ENCODE results near the gene NELFCD. TPM values are rescaled to one million over a fixed set of nuclear protein-coding genes. Genes with fewer than 3 reads are reported as not detected.

The NELFCD gene
- total and polyA plus RNA-seq, 10 of the 15 experiments (the other 5 are each of a cell fraction or from before 2014, with no cell fraction given) = 8.9 to 109 (median 82.9) TPM

GRCh38 chr20:59024111-59024530, 43.1 kb downstream of the NELFCD start:
- Histone ChIP-seq H3K27ac (ENCODE audit: control insufficient read depth, insufficient read depth) (no peak overlapping the region), H3K4me1 (ENCODE audit: control insufficient read depth, insufficient read depth, low read length) (no peaks in the 10 kb centered on the region), H3K9ac (ENCODE audit: control insufficient read depth, insufficient read depth, low read length) (no peak overlapping the region), H4K20me1 (ENCODE audit: control insufficient read depth, insufficient read depth) (no peaks in the 10 kb centered on the region), H3K4me2 (ENCODE audit: control insufficient read depth, insufficient read depth) (no peak overlapping the region), H3K9me3 (replicated peaks; ENCODE audit: control insufficient read depth, insufficient read depth, low read length) (no peaks in the 10 kb centered on the region), H3K79me2 (ENCODE audit: control insufficient read depth, insufficient read depth, low read length) (peaks cover 24% of the 10 kb centered on the region), H3K36me3 (ENCODE audit: control insufficient read depth in 2 of 2, insufficient read depth in 2 of 2, low read length in 1 of 2) (peaks cover 13 to 30% of the 10 kb centered on the region in 2 experiments), H2AFZ (ENCODE audit: control insufficient read depth, low read depth, low read length) (no peak overlapping the region), H3K27me3 (replicated peaks in 1 of 2; ENCODE audit: control insufficient read depth in 2 of 2, insufficient read depth in 2 of 2, low read length in 1 of 2) (no peaks in the 10 kb centered on the region), H3K4me3 (no peak overlapping the region)
- no TSS peak for BruUV-seq (replicated peaks)
- ATAC-seq = no peak
- RAD21 ChIA-PET (ENCODE audit: unreplicated experiment) = interaction anchor here (0.7 kb wide), 1 partner anchor 42 kb away, joined by 4 read pairs; no protein-coding TSS in a partner anchor
- POLR2A ChIA-PET = no interaction called here
- no peak for TF ChIP-seq RCOR1 (conservative IDR thresholded peaks at IDR 0.05; ENCODE audit: low read depth, low read length)
- TF ChIP-seq NRF1 (conservative IDR thresholded peaks at IDR 0.05; ENCODE audit: low read depth, low read length) = no peak
- TF ChIP-seq GABPA (IDR thresholded peaks at IDR 0.05; ENCODE audit: low read depth) = no peak
- TF ChIP-seq LARP7 (IDR thresholded peaks at IDR 0.05) = no peak
- TF ChIP-seq EED (IDR thresholded peaks at IDR 0.05; ENCODE audit: low read depth) = no peak
- no peak for TF ChIP-seq ZNF384 (IDR thresholded peaks at IDR 0.05; ENCODE audit: borderline replicate concordance, low read depth, low read length)
- no peak for TF ChIP-seq SKIL (IDR thresholded peaks at IDR 0.05; ENCODE audit: low read depth, poor library complexity, severe bottlenecking)
- no peak for TF ChIP-seq RAD21 (IDR thresholded peaks at IDR 0.05; ENCODE audit: insufficient read depth, low read depth, low read length)
- TF ChIP-seq YBX1 (IDR thresholded peaks at IDR 0.05) = no peak
- no peak for TF ChIP-seq SRF (IDR thresholded peaks at IDR 0.05; ENCODE audit: low read depth in 2 of 2, low read length in 2 of 2)
- no peak for TF ChIP-seq E2F8 (IDR thresholded peaks at IDR 0.05; ENCODE audit: low read depth, partially characterized antibody)
- TF ChIP-seq MYB (IDR thresholded peaks at IDR 0.05; ENCODE audit: borderline replicate concordance, low read depth, low read length) = no peak
- TF ChIP-seq CEBPZ (IDR thresholded peaks at IDR 0.05; ENCODE audit: low read depth, low read length) = no peak
- no peak for TF ChIP-seq SREBF2 (IDR thresholded peaks at IDR 0.05; ENCODE audit: low read length)
- TF ChIP-seq FOXK2 (IDR thresholded peaks at IDR 0.05) = no peak
- TF ChIP-seq CBX5 (IDR thresholded peaks at IDR 0.05; ENCODE audit: low read depth) = no peak
- no peak for TF ChIP-seq TAF1 (IDR thresholded peaks at IDR 0.05; ENCODE audit: borderline replicate concordance, low read depth, low read length)
- 96% methylated on average over 24 of the region's 24 CpGs for WGBS (ENCODE audit: insufficient coverage, insufficient replicate concordance, low lambda C conversion rate, missing lambda C conversion rate)
- SMC1A ChIA-PET (ENCODE audit: uncharacterized antibody, unreplicated experiment) = no interaction called here
- CTCF ChIA-PET = no interaction called here
- in situ Hi-C loops (cut with MboI) (no loop called here), intact Hi-C loops (cut with micrococcal nuclease; ENCODE audit: unreplicated experiment) (no loop called here)
- no peak for DNase-seq (ENCODE audit: low read depth, low spot score)
- FAIRE-seq = no peak
